ENCODE results near the gene KDM4F.

GRCh38 chr11:95033051-95033450, 16.2 kb upstream of the KDM4F start:
- TF ChIP-seq GATA2 (IDR thresholded peaks at IDR 0.05; ENCODE audit: low read depth, low read length) (no peak), GATA3 (IDR thresholded peaks at IDR 0.05; ENCODE audit: low read depth, low read length) (no peak)

All from SH-SY5Y (cell line).